RWPE2 (cell line): ENCODE data around the gene PHOSPHO2.
A peak's percentile ranks its signal among the peaks of the same experiment; 100 is the strongest.

Experiments
- ATAC-seq: fragments of 200-7000 bp; cut with Tn5 transposase; 3 replicates; pipeline ENCODE4 v1.9.1; 2021; ENCODE audit warnings: low read depth
- DNase-seq: peaks from one replicate; pipeline ENCODE4 v3.0.0-alpha.2; 2020; ENCODE audit warnings: low spot score
- H3K27ac ChIP-seq: fragments of 450-650 bp; 2 replicates; pipeline ENCODE4 v1.5.1; 2017; ENCODE audit warnings: mild to moderate bottlenecking; ENCODE audit not compliant: poor library complexity, severe bottlenecking
- H3K27me3 ChIP-seq: fragments of 250-450 bp; sonication (Bioruptor Pico); 2 replicates; pipeline ENCODE4 v1.5.1; 2021; ENCODE audit warnings: mild to moderate bottlenecking, moderate library complexity; ENCODE audit not compliant: insufficient read depth, poor library complexity, severe bottlenecking
- H3K36me3 ChIP-seq: fragments of 250-450 bp; sonication (Bioruptor Pico); 2 replicates; pipeline ENCODE4 v1.5.1; 2020; ENCODE audit warnings: low read depth, mild to moderate bottlenecking, moderate library complexity
- H3K4me1 ChIP-seq: fragments of 250-450 bp; sonication (Bioruptor Pico); 2 replicates; pipeline ENCODE4 v1.5.1; 2021; ENCODE audit warnings: mild to moderate bottlenecking, moderate library complexity; ENCODE audit not compliant: insufficient read depth, poor library complexity, severe bottlenecking
- H3K4me3 ChIP-seq: fragments of 250-450 bp; sonication (Bioruptor Pico); 2 replicates; pipeline ENCODE4 v1.5.1; 2021; ENCODE audit warnings: mild to moderate bottlenecking, moderate library complexity; ENCODE audit not compliant: severe bottlenecking
- H3K9me3 ChIP-seq: fragments of 250-450 bp; sonication (Bioruptor Pico); 2 replicates; pipeline ENCODE4 v1.5.1; 2021; ENCODE audit warnings: mild to moderate bottlenecking, moderate library complexity; ENCODE audit not compliant: severe bottlenecking
- CTCF ChIP-seq: fragments of 450-650 bp; IDR thresholded peaks from one replicate; pipeline ENCODE4 v1.5.1; 2017; ENCODE audit warnings: mild to moderate bottlenecking, moderate library complexity; ENCODE audit not compliant: poor library complexity, severe bottlenecking

The PHOSPHO2 gene

DNA sequence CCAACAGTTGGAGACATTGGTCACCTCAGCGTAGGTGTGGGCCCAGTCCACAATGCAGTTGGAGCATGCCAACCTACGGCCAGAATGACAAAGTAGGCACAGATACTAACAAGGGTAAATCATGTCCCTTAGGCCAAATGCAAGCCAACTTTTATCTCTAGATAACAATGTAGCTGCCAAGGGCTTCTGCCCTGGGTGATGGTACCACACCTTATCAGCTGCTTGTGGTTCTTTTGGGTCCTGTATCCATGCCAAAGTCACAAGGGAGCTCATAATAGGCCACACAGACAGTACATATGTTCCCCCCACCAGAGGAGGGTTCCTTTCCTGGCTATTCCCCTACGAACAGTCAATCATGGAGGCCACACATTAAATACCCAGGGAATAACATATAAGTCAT lies 19.1 kb downstream of the PHOSPHO2 start:
- H3K4me1 ChIP-seq = no peaks in the 10 kb centered on the region
- no peaks in the 10 kb centered on the region for H3K36me3 ChIP-seq
- no peak overlapping the region for H3K4me3 ChIP-seq
- TF ChIP-seq CTCF = no peak
- ATAC-seq = no peak
- no peak for DNase-seq
- H3K27ac ChIP-seq = no peak overlapping the region
- no peaks in the 10 kb centered on the region for H3K27me3 ChIP-seq
- no peaks in the 10 kb centered on the region for H3K9me3 ChIP-seq

- no peaks in the 10 kb centered on the region for H3K4me1 ChIP-seq
- TF ChIP-seq CTCF = no peak
- no peaks in the 10 kb centered on the region for H3K9me3 ChIP-seq
- no peak overlapping the region for H3K27ac ChIP-seq
- no peak for ATAC-seq
- no peak for DNase-seq
- no peak overlapping the region for H3K4me3 ChIP-seq
- H3K36me3 ChIP-seq = no peaks in the 10 kb centered on the region
- no peaks in the 10 kb centered on the region for H3K27me3 ChIP-seq
These were observed 20.4 kb downstream of the PHOSPHO2 start for GRCh38 chr2:169714699-169715098.

DNA sequence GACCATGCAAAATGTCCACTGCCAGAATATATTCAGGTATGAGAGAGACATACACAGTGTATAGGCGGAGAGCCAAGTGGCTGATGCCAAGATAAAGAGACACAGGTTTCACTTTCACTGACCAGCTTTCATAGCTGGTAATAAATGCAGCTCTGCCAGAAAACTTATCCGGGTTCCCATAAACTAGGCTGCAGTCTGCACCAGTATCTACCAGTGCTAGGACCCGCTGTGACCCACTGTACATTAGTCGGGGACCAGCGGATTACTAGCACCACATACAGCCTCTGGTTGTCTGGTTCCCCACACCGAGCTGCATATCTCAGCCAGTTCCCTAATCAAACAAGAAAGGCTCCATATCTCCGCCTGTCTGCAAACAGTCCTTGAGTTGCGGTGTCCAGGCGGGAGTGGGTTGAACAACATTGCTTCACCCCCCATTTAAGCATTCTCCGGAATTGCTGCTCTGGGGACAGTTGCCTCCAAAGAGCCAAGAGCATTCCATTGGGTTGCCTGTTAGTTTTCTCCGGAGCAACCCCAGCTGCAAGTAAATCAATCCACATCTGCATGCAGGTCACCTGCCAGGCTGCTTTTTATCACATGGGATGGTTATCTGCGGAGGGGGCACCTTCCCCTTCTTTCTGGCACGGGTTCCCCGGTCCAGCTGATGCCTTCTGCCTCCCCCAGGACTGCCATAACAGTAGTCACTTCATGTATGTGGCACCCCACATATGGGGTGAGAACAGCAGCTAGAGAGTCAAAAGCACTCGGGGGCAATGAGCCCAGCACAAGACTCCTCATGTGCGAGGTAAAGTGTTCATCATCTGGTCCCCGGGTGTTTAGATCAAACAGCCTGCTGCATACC lies 21.3 kb downstream of the PHOSPHO2 start:
- no peak for TF ChIP-seq CTCF
- H3K36me3 ChIP-seq = no peaks in the 10 kb centered on the region
- no peaks in the 10 kb centered on the region for H3K9me3 ChIP-seq
- H3K4me3 ChIP-seq = peak overlapping the region; percentile 6
- no peaks in the 10 kb centered on the region for H3K27me3 ChIP-seq
- ATAC-seq = peak; percentile 48; the same call in 2 of the 3 replicates
- H3K4me1 ChIP-seq = no peaks in the 10 kb centered on the region
- no peak overlapping the region for H3K27ac ChIP-seq
- no peak for DNase-seq

DNA sequence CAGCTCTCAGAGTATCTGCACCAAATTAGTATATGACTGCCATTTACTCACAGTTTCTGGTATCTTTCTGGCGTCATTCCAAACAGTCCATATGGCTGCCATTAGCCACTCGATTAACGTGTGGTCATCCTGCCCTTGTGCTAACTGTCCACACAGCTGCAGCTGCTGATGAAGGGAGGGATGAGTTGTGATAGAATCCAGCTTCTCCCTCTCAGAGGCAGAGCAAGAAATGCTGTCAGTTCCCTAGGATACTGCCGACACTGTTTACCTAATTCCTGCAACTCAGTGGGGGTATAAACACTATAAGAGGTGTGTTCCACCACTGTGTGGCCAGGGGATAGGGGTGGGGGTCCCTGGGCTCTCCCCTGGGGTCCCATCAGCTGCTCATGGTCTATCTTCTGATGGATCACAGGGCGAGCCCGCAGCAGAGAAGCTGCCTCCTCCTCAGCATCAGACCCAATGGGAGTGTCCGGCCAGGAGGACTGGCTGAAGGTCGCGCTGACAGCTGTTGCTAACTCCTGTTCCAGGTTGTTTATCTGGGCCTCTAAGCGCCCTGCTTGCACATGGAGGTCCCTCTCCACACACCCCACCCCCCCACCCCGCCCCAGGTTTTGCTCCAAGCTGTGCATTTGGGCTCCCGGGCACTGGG lies 22.1 kb downstream of the PHOSPHO2 start:
- Histone ChIP-seq H3K9me3 (no peaks in the 10 kb centered on the region), H3K4me3 (no peak overlapping the region), H3K27ac (no peak overlapping the region), H3K27me3 (no peaks in the 10 kb centered on the region), H3K36me3 (no peaks in the 10 kb centered on the region), H3K4me1 (no peaks in the 10 kb centered on the region)
- DNase-seq (no peak), ATAC-seq (no peak)
- TF ChIP-seq CTCF = no peak
